ENCODE measurements around the gene GPR173.

The GPR173 gene

DNA sequence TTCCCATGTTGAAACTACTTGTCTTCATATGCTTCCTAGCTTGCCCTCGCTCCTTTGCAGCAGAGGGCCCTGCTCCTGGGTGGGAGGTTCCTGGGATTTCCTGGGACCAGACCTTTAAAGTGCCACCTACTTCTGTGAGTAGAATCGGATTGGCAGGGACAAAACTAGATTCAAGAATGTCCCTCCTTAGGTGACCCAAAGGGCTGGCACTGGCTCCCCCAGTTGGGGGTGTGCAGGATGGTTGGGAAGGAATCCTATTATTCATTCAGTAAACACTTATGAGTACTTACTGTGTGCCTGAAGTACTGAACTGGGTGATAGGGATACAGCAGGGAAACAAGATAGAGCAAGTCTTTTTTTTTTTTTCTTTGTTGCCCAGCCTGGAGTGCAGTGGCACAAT, 42.8 kb downstream of the GPR173 start:
- no peak for DNase-seq

DNA sequence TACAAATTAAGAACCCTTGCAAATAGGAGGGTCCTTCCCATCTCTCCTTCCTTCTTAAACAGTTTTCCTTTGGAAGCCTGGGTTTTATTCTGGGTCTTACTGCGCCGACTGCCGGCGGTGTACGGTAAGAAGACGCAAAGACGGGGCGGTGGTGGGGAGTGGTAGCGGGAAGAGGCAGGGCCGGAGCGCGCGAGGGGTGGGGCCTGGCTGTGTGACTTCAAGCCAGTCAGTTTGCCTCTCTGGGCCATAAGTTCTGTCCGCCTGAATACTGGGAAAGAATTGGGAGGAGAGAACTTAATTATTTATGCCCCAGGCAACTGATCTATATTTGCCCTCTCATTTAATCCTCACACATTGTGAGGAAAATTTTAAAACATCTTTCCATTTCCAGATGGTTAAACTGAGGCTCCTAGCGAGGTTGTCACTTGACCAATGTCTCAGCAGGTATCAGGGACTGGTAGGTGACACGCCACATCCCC, 44.6 kb downstream of the GPR173 start:
- peak; percentile 76 for DNase-seq

DNA sequence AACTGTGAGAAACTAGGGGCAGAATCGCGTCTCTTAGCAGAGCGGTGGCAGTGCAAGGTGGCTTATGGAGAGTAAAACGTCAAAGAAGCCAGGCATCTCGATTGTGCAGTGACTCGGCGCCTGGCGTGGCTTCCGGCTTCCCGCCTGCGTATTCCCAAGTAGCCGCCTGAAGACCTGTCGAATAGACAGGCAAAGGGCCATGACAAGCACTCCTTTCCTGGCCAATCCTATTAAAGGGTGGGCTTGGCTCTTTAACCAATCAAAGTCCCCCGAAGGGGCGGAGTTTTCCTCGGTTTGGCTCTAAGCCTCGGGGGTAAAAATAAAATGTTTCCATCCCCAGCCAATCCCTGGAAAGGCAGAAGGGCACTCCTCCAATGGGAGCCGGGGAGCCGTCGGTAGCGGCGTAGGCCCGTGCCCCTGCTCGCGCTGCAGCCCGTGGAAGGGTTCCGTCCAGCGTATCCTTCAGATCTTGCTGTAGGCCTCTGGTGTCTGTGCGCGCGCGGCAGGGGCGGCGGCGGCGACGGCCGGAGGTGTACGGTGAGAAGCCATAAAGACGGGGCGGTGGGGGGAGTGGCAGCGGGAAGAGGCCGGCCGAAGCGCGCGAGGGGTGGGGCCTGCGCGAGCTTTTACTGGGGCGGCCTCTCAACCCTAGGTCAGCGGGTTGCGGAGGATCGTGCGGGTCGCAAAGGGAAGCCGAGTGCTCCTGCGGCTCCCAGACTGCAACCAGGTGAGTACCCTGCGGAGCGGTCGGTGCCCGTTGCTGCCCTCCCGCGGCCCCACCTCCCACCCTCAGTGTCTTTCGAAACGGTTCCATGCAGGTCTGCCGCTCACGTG, 45.4 kb downstream of the GPR173 start, which contains the start of gene KANTR:
Gene KANTR, plus strand, starts transcription at position 395 of the 834 bp plus-strand sequence. CDS start 30,131 bp downstream, outside the sequence.
- peak; percentile 87 for DNase-seq

DNA sequence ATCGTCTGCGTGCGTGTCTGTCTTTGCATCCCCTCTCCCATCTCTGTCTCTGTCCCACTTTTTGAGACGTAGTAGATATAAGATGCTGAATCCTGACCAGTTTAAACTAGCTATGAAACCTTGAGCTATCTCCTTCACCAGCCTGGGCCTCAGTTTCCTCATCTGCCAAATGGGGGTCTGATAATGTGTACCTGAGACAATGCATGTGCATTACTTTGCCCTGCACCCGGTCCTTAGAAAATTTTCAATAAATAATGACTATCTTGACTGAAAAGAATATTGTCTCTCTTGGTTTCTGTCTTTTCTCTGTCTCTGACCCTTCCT, 46.0 kb downstream of the GPR173 start:
- no peak for DNase-seq

DNA sequence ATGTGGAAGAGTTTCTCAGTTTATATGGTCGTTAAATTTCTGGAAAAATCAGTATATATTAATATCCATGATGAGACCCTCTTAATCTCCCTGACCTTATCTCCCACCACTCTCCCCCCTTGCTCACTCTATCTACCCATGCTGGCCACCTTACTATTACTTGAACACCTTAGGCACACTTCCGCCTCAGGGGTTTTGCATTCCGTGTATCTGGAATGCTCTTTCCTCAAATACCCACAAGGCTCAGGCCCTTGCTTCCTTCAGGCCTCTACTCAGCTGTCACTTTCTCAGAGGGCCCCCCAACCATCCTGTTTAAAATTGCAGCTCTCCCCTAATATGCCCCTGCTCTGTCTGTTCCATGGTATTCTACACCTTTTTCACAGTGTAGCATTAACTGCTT, 47.2 kb downstream of the GPR173 start:
- no peak for DNase-seq

DNA sequence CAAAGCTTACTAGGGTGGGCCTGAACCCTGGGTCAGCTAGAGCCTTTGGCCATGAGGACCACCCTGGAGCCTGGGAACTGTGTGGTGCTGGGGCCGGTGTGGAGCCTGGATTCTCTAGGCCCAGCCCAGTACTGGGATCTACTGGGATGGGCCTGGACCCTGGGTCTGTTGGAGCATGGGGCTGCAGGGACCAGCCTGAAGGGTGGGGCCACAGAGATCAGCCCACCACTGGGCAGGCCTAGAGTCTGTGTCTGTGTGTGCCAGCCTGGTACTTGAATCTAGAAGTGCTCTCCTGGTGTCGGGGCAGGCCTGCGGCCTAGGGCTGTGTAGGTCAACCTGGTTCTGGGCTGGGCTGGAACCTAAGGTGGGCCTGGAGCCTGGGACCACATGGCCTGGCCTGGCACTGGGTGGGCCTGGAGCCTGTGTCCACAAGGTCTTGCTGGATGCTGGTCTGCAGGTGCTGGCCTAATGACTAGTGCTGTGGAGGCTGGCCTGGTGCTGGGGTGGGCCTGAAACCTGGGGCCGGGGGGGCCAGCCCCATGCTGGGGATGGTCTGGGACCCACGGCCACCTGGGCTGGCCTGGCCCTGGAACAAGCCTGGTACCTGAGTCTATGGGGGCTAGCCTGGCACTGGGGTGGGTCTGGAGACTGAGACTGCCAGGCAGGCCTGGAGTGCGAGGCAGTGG, 66.4 kb downstream of the GPR173 start:
- DNase-seq: no peak

DNA sequence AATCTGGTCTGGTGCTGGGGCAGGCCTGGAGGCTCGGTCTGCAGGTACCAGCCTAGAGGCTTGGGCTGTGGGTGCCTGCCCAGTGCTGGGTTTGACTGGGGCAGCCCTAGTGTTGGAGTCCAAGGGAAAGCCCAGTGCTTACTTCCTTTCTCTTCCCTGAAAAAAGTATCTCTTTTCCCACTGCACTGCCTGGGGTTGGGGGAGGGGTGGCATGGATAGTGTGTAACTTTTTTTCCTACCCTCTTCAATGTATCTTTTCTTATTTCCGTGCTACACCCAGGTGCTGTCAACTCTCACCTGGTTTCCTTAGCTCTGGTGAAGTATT, 66.9 kb downstream of the GPR173 start:
- no peak for DNase-seq

DNA sequence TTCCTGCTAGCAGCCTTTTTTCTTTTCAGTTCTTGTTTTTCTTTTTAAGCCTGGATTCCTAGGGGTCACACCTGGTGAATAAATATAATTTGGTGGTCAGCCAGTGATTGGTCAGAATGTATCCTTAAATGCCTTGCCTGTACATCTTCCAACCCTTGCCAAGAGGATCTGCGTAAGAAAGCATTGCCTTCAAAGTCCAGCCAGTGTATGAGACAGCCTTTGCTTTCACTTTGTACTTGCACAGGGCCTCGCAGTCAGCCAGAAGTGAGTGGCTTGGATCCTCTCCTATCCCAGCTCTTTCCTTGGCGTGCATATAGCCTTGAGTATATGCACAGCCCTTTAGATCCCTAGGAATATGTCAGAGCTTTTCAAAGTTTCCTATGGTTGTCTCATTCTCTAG, 67.5 kb downstream of the GPR173 start:
- DNase-seq: no peak

DNA sequence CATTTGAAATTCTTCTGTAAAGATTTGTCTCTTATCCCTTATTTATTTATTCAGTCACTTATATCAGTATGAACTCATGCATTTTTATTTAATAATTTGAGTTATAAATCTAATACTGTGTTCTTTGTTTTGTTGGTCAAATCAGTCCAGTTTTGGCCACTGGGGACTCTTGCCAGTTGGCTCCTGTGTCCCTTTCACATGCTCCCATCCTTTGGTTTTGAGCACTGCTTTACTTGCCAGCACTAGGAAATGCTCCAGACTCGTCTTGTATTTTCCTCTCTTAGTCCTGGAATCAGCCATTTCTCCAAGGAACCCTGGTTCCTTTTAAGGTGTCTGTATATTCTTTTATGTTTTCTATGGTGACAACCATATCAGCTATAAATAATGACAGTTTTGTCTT, 73.4 kb downstream of the GPR173 start:
- no peak for DNase-seq

DNA sequence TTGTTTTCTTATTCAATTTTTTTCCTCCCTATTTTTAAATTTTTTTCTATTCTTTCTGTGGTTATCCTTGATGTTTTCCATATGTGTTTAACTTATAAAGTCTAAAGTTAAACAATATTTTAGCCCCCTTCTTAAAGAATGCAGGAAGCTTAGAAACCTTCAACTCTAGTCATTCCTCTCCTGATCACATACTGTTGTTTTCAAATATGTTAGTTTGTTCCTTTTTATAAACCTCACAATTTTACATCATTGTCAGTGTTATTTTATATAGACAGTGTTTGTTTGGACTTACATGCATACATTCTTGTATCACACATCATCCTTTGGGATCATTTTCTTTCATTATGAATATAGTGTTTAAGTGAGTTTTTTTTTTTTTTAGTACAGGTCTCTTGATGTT, 76.9 kb downstream of the GPR173 start:
- DNase-seq: no peak

DNA sequence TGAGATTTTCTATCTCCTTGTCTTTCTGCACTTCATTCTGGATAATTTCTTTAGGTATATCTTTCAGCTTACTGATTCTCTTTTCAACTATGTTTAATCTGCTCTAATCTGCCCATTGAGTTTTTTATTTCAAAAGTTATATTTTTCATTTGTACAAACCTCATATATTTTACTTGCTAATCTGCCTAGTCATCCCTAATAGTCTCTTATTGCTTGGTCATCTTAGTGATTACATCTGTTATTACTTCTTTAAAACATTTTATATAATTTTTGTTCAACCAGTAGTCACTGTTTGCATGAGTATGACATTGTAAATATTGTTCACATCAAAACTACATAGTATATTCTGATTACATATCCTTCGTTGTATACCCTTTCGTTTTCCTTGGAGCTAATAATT, 77.8 kb downstream of the GPR173 start:
- no peak for DNase-seq

DNA sequence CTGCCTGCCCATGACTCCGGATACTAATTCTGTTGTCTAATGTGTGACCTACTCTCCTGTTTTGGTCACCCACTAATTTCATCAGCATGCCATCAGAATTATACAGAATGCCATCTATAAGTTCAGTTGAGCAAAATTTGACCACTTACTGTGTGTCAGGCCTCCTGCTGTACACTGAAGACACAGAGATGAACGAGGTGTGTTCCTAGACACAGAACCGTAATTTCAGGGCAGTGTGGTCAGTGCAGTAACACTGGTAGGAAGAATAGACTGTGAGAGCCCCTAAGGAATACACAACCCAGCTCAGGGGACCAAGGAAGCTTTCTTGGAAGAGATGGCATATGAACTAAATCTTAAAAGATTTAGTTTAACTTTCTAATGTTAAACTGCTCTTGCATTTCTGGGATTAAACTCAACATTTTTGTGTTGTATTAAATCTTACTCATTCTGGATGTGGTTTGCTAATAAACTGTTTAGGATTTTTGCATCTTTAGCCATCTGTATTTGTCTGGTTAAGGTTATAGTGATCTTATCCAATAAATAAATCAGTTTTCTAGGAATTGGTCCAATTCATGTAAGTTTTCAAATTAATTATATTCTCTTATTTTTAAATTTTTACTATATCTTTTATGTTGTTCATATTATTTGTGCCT, 79.6 kb downstream of the GPR173 start:
- DNase-seq: no peak
